Inflammatory macrophage treated with lipopolysaccharide for 4 hours (primary cell): ENCODE measurements around the gene ARID1B.
A peak's percentile ranks its signal among the peaks of the same experiment; 100 is the strongest.

Experiments used
- DNase-seq: peaks from one replicate; pipeline ENCODE4 v3.0.0-alpha.2; 2020

The ARID1B gene

DNA sequence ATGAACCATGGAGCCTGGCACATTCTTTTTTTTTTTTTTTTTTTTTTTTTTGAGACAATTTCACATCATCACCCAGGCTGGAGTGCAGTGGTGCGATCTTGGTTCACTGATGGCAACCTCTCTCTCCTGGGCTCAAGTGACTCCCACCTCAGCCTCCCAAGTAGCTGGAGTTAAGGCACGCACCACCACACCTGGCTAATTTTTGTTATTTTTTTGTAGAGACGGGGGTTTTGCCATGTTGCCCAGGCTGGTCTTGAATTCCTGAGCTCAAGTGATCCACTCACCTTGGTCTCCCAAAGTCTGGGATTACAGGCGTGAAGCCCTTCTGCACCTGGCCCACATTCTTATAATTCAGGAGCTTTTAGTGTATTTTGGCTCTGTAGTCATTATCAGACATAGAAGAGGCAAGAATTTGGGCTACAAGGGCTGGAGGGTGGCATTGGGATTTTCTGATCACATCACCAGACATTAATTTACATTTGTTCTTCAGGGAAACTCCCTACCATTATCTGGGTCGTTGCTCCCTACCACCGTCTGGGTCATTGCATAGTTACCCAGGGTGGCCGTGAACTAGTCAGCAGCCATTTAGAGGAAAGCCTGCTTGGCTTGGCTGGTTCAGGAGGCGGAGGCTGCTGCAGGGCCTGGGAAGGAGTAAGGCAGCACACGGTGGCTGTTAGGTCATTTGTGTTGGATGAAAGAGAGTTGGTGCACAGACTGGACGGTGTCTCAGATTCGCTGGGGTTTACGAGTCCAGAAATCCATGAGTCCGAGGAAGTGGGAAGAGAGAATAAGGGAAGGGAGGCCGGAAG is 17.6 kb downstream of the ARID1B start:
- DNase-seq, result peak; percentile 83

DNA sequence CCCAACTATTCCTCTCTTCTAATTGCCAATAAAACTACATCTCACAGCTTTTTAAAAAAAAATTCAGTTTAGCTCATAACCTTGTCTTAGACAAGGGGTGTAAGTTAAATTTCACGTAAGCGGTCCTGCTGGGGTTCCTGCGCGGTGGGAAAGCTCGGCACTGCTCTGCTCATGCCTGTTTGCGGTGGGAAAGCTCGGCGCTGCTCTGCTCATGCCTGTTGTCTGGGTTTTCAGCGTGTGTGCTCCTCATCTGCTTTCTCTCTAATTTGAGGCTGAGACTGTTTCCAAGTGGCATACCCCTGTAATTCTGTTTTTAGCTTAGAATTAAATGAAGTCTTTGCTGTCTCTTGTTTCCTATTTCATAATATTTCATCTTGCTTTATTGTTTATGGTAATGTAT is 18.6 kb downstream of the ARID1B start:
- DNase-seq, result no peak

GRCh38 chr6:156796627-156797026 is 19.4 kb downstream of the ARID1B start:
- DNase-seq, result no peak

- DNase-seq, result no peak
These were observed 20.9 kb downstream of the ARID1B start for GRCh38 chr6:156797901-156798735.

DNA sequence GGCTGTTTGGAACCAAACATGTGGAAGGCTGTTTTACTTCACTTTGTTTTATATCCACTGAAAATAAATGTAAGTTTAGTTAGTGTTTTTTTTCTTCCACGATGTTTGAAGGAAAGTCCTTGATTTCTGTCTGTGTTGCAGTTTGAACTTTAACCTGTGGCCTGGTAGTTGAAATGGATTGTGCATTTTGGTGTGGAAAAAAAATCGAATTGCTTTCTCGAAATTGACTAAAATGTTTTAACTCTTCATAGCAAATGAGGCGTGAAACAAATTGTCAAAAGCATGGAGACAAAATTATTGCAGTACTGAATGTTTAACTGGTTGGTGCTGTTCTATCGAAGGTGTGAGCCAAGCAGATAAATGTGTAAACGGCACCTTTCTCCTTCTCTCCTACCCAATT is 24.5 kb downstream of the ARID1B start:
- no peak for DNase-seq

- DNase-seq, result no peak
These were observed 26.2 kb downstream of the ARID1B start for GRCh38 chr6:156803353-156803752.

DNA sequence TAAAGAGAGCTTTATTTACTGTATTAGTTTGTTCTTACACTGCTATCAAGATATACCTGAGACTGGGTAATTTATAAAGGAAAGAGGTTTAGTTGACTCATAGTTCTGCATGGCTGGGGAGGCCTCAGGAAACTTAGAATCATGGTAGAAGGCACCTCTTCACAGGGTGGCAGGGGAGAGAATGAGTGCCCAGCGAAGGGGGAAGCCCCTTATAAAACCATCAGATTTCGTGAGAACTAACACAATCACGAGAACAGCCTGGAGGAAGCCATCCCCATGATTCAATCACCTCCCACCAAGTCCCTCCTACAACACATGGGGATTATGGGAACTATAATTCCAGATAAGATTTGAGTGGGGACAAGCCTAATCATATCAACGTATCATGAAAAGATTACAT is 27.2 kb downstream of the ARID1B start:
- DNase-seq, result no peak

- DNase-seq, result no peak
These were observed 29.0 kb downstream of the ARID1B start for GRCh38 chr6:156806155-156806554.

GRCh38 chr6:156807028-156807427 is 29.9 kb downstream of the ARID1B start:
- peak; percentile 17 for DNase-seq

GRCh38 chr6:156807795-156808194 is 30.6 kb downstream of the ARID1B start:
- DNase-seq, result no peak

GRCh38 chr6:156808287-156808686 is 31.1 kb downstream of the ARID1B start:
- DNase-seq, result peak; percentile 19

DNA sequence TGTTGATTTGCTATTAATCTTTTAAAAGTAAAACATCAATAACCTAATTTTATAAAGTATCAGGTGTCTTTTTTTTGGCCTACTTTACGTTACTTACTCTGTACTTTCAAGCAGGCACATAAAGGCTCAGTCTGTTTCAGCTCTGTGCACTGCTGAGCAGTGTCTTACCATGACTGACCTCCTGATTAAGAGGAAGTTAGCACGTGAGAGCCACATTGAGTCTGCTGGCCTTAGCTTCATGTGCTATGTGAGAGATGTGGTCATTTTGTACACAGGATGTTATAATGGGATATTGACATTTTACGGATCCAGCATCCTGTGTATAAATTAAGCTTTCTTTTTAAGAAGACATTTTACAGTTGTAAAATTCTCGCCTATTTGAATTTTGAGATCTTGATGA is 31.9 kb downstream of the ARID1B start:
- DNase-seq, result peak; percentile 86

DNA sequence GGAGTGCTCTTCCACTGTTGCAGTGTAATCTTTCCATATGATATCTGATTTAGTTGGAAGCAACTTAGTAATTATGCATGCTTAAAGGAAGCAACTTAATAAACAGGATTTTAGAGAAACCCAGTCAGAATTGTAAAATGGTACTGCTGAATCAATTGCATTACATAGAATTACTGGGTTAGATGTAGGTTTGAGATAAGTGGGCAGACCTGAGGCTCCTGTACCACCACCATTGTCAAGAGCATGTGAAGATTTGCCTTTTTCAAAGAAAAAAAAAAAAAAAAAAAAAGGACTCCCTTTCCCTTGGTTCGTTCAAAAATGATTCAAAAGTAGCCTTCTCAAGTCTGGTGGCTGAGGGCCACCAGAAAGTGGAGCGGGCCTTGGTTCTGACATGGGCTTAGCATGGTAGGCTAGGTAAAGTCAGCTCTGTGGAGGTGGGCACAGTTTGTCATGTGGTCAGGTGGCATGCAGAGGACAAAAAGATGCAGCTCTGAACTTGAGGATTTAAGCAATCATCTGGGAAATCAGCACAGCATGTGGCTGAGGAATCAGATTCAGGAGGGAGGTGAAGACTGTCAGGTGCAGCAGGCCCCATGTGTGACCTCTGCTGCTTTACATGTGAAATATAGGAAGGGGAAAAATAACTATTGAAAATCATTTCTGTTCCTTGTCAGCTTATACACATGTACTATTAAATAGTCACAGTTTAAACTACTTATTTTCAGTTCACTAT is 32.4 kb downstream of the ARID1B start:
- DNase-seq, result no peak

- no peak for DNase-seq
These were observed 36.9 kb downstream of the ARID1B start for GRCh38 chr6:156814036-156814581.

- DNase-seq, result no peak
These were observed 39.3 kb downstream of the ARID1B start for GRCh38 chr6:156816505-156816904.

DNA sequence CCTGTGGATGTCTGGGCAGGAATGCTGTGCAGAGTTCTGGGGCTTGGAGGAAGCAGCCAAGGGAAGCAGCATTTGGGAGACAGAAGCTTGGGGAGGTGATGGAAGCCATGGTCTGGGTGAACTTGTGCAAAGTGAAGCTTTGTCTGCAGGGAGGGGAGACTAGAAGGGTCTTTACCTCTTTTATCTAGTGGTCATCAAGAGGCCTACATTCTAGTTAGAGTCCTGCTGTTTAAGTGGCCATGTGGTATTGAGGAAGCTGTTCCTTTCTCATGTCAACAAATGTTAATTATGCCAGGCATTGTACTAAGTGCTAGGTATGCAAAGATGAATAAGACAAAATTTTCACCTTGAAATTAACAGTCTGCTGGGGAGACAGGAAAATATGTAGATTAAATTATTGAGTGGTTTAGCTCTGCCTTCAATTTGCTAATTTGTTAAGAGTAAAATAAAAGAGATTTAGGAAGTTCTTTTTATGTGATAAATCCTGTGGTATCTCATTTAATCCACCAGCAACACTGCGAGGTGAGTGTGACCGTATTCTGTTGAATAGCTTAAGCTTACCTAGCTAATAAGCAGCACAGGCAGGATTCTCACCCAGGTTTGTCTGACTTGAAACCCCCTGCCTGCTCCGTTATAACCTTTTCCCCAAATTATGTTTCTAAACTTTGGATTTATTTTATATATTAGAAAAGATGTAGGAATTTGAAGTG is 43.1 kb downstream of the ARID1B start:
- no peak for DNase-seq

DNA sequence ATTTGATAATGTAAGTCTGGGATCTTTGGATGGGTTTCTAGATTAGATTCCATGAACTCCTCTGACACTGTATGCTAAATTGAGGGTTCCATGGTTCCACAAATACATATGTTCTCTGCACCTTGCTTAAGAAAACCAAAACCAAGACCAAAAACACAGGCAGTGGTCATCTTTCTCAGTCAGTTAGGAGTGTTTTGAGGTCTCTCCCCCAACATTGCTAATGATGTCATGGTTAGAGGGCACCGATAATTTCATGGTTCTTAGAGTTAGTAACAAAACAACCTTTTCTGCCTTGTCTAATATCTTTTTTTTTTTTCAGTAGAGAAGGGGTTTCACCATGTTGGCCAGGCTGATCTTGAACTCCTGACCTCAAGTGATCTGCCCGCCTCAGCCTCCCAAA is 44.5 kb downstream of the ARID1B start:
- DNase-seq, result no peak

GRCh38 chr6:156822747-156823206 is 45.6 kb downstream of the ARID1B start:
- no peak for DNase-seq

DNA sequence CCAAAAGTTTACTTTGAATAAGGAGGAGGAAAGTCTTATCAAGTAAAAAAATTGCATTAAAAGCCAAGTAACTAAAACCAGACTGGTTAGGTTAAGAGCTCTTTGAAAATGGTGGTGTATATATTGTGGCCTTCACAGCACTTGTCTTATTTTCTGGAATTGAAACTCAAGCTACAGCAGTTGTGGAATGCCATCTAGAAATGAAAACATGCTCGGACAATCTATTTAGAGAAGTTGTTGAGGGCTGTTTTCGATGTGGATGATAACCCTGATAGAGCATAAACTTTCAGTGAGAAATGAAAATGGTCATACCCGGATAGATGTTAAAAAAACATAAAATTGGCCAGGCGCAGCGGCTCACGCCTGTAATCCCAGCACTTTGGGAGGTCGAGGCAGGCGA is 47.0 kb downstream of the ARID1B start:
- DNase-seq, result peak; percentile 17

DNA sequence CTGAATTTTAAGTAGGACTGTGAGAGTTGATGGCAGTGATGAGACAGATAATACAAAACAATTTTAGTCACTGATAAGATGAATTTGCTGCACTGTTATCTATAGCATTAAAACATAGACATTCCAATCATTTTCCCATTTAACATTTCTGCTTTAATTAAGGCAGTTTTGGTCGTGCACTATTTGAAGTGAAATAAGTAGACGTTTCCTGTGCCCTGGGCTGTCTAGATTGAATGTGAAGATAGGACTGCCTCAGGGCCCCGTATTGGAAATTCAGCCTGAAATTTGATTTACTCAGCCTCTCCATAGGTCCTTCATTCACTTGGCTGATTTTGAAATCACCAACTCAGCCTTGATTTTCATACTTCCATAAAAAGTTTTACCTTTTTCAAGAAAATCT is 48.3 kb downstream of the ARID1B start:
- no peak for DNase-seq

DNA sequence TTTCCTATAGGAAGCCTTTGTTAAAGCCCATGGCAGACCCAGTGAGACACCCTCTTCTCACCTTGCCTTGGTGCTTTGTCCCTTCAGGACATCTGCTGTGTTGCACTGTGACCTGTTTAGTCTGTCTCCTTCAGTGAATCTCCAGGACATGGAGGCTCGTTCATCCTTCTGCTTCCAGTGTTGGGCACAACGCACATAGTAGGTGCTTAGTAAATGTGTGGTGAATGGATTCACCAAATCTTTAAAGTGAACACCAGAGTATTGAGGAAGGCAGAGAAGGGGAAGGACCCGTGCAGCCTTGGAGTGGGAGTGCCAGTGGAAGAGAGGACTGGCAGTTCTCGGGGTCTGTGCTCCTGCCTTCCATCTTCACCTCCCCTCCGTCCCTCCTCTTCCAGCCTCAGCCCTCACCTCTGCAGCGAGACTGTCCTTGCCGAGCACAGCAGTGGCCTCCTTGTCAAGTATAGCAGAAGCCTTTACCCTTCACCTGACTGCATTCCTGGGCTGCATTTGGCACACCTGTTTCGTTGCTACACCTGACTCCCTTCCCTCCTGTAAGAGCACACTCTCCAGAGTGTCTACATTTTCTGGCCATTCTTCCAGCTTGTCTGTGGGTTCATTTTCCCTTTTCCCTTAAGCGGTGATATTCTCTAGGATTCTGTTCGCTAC is 49.2 kb downstream of the ARID1B start:
- DNase-seq, result no peak

GRCh38 chr6:156827382-156827781 is 50.2 kb downstream of the ARID1B start:
- DNase-seq, result no peak
